Heart right ventricle (tissue), 16 donors: Measurements from ENCODE around the gene ANKRD13B. TPM values are rescaled to one million over a fixed set of nuclear protein-coding genes. Genes with fewer than 3 reads are reported as not detected.

Source experiments
- ATAC-seq, 8 donors: fragments of 200-7000 bp; cut with Tn5 transposase; one replicate each; pipeline ENCODE4 v1.9.1; 2020; ENCODE audit warnings: mild to moderate bottlenecking in 8 of 8, moderate library complexity in 8 of 8, moderate number of reproducible peaks in 1 of 8
- DNase-seq, 2 donors: peaks; one replicate each; pipeline ENCODE4 v3.0.0-alpha.2; 2020
- H3K27ac ChIP-seq, 10 donors: fragments of 200-600 bp; sonication (generic) in 2 of 10; one replicate each; pipeline versions ENCODE4 v1.5.0 to v1.8.0; 2020 to 2022; ENCODE audit warnings: mild to moderate bottlenecking in 3 of 10
- H3K27me3 ChIP-seq, 7 donors: fragments of 200-600 bp; one replicate each; pipeline ENCODE4 v1.8.0; 2021 to 2022; ENCODE audit warnings: mild to moderate bottlenecking in 2 of 7
- H3K36me3 ChIP-seq, 9 donors: fragments of 200-600 bp; sonication (generic) in 1 of 9; one replicate each; pipeline versions ENCODE4 v1.5.0 to v1.8.0; 2020 to 2022; ENCODE audit warnings: mild to moderate bottlenecking in 2 of 9
- H3K4me1 ChIP-seq, 9 donors: fragments of 200-600 bp; sonication (generic) in 1 of 9; one replicate each; pipeline versions ENCODE4 v1.5.0 to v1.8.0; 2020 to 2022; ENCODE audit warnings: mild to moderate bottlenecking in 4 of 9
- H3K4me3 ChIP-seq, 10 donors: fragments of 200-600 bp; sonication (generic) in 2 of 10; one replicate each; pipeline versions ENCODE4 v1.5.0 to v1.8.0; 2020 to 2022; ENCODE audit warnings: mild to moderate bottlenecking in 7 of 10, moderate library complexity in 2 of 10
- H3K9me3 ChIP-seq, 11 donors: fragments of 200-600 bp in 10 of 11; sonication (generic) in 2 of 11; one replicate each; pipeline versions ENCODE4 v1.5.0 to v1.8.0; 2013 to 2022; ENCODE audit warnings: mild to moderate bottlenecking in 2 of 11, control low read depth in 1 of 11, moderate library complexity in 1 of 11
- CTCF ChIP-seq, 9 donors: fragments of 200-600 bp; sonication (generic) in 2 of 9; IDR thresholded peaks; one replicate each; pipeline versions ENCODE4 v1.5.0 to v1.8.0; 2021 to 2022; ENCODE audit warnings: antibody characterized with exemption in 9 of 9, mild to moderate bottlenecking in 5 of 9, moderate library complexity in 1 of 9
- WGBS, 2 donors: extraction: QIAGEN DNeasy Blood & Tissue Kit; methylation state at CpG; one replicate each; pipeline ENCODE4 v1.1.7; 2013; ENCODE audit warnings: inconsistent platforms in 1 of 2; 5-methylcytosine and 5-hydroxymethylcytosine counted together
- intact Hi-C, 10 donors: fragments of 100-400 bp; cut with DNase I; formaldehyde crosslinking; loops; one replicate each; pipeline versions ENCODE4 v1.11.1 to v1.14.2; 2022
- long read RNA-seq, 3 donors: library from polyadenylated mRNA; unstranded; transcript quantifications; one replicate each; pipeline ENCODE4 v2.0.0, GENCODE V29; 2020 to 2021
- polyA plus RNA-seq, 2 donors: library from polyadenylated mRNA; stranded (reverse); fragments of 200-250 nt; gene quantifications; one replicate each; pipeline ENCODE4 v1.2.3, GENCODE V29; 2013
- total RNA-seq, 10 donors: library from RNA; stranded (reverse); fragmentation: NEBNext Ultra II Directional in 3 of 10; extraction: Animal tissue kit (Norgen Biotek cat#: 25700) in 3 of 10; gene quantifications; one replicate each; pipeline versions ENCODE4 v1.2.1 to v1.2.4, GENCODE V29; 2021 to 2023
- donor health status: Arrhythmogenic right ventricular cardiomyopathy.
- donor health status: ischemic (EF 13 %, LVEDD 7.1; RV severe dilation, severe dysfunction).
- donor health status: healthy with polysubstance abuse.
- donor health status: DM: no; HTN: yes; CAD: no.
- donor health status: DM: no; HTN: no; CAD: no.
- donor health status: ischemic (EF 25% LVEDD 6.9; RV normal size, moderate dysfunction).
- donor health status: ischemic (EF 25% LVEDD 5.7; RV mildly dilated, moderate dysfunction).
- donor health status: healthy.
- donor health status: DM: yes; HTN: yes; CAD: no.
- donor health status: Ischemic cardiomyopathy.
- donor health status: ischemic (EF 35%, LVEDD 5.7; RV mildly dilated, moderate dysfunction).
- donor health status: nonischemic (EF 11% LVEDD 7.7; RV severe dilation, severe dysfunction).
- donor health status: DM: yes; HTN: yes; CAD: no.
- donor health status: PGD.
- donor health status: ischemic (EF 29% LVEDD 5.4; RV normal size, mild dysfunction).
- donor health status: nonischemic (EF 23%, LVEDD 6.1; RV moderate dilation, normal function).

ANKRD13B gene
- total RNA-seq (1 to 10 TPM; 2.5 to 9.1 (median 5.5) TPM), polyA plus RNA-seq (1 to 10 TPM; 6.2 to 9.7 TPM)
- long read RNA-seq, donor 1: 0 reads
- long read RNA-seq, donor 2, partial matches to known transcripts: 2 of 3 reads
- long read RNA-seq, donor 2, other reads (novel, unspliced or antisense): 1 of 3 reads
- long read RNA-seq, donor 3: 0 reads

GRCh38 chr17:29592850-29593551 lies at the start of gene ANKRD13B:
ANKRD13B (plus strand) TSS chr17:29593132; CDS start chr17:29593622, 490 bp downstream.
- Histone ChIP-seq H3K36me3 (no peaks in the 10 kb centered on the region), H3K27me3 (peaks cover 0 to 15% (median 0%) of the 10 kb centered on the region in 7 donors), H3K27ac (peak within 1 kb of the TSS in 9 of 10 donors; percentile 16 to 95 (median 89)), H3K4me3 (peak within 1 kb of the TSS; percentile 50 to 78 (median 68)), H3K9me3 (no peaks in the 10 kb centered on the region), H3K4me1 (peaks cover 19 to 85% (median 64%) of the 10 kb centered on the region in 9 donors)
- no peak for TF ChIP-seq CTCF (IDR thresholded peaks at IDR 0.05)
- DNase-seq: peak; percentile 44 to 62
- intact Hi-C loops: no loop called here
- peak in 2 of 8 donors; percentile 7 to 13 for ATAC-seq
- WGBS, 2 donors: 1% methylated on average over 85 to 90 of the region's 96 CpGs

GRCh38 chr17:29544066-29544465 lies 48.9 kb upstream of the ANKRD13B start:
- peaks cover 0 to 78% (median 24%) of the 10 kb centered on the region in 9 donors for H3K36me3 ChIP-seq
- ATAC-seq: no peak
- no peak for DNase-seq
- no peaks in the 10 kb centered on the region for H3K9me3 ChIP-seq
- peaks cover 0 to 1% (median 0%) of the 10 kb centered on the region in 9 donors for H3K4me1 ChIP-seq
- no peak overlapping the region for H3K4me3 ChIP-seq
- intact Hi-C loops: no loop called here
- 85 to 86% methylated on average over 4 of the region's 4 CpGs for WGBS, 2 donors
- no peak overlapping the region for H3K27ac ChIP-seq
- no peaks in the 10 kb centered on the region for H3K27me3 ChIP-seq
- no peak for TF ChIP-seq CTCF (IDR thresholded peaks at IDR 0.05)

GRCh38 chr17:29546085-29546484 lies 46.8 kb upstream of the ANKRD13B start:
- Histone ChIP-seq H3K36me3 (peaks cover 0 to 58% (median 20%) of the 10 kb centered on the region in 9 donors), H3K27ac (no peak overlapping the region), H3K27me3 (no peaks in the 10 kb centered on the region), H3K4me3 (no peak overlapping the region), H3K9me3 (no peaks in the 10 kb centered on the region), H3K4me1 (peaks cover 0 to 14% (median 5%) of the 10 kb centered on the region in 9 donors)
- no peak for DNase-seq
- ATAC-seq: no peak
- 97 to 98% methylated on average over 1 of the region's 1 CpG for WGBS, 2 donors
- intact Hi-C loops: no loop called here
- TF ChIP-seq CTCF (IDR thresholded peaks at IDR 0.05): no peak

GRCh38 chr17:29546830-29547229 lies 46.1 kb upstream of the ANKRD13B start:
- no peak for DNase-seq
- 96 to 98% methylated on average over 1 of the region's 1 CpG for WGBS, 2 donors
- Histone ChIP-seq H3K4me3 (no peak overlapping the region), H3K4me1 (peaks cover 0 to 14% (median 5%) of the 10 kb centered on the region in 9 donors), H3K27ac (no peak overlapping the region), H3K36me3 (peaks cover 0 to 50% (median 20%) of the 10 kb centered on the region in 9 donors), H3K9me3 (no peaks in the 10 kb centered on the region), H3K27me3 (no peaks in the 10 kb centered on the region)
- no peak for TF ChIP-seq CTCF (IDR thresholded peaks at IDR 0.05)
- intact Hi-C loops: no loop called here
- no peak for ATAC-seq
